ENCODE results near the gene RNF169. TPM values are rescaled to one million over a fixed set of nuclear protein-coding genes. Genes with fewer than 3 reads are reported as not detected.

The RNF169 gene
- total RNA-seq, 8 experiments from 2014 or later = 9.9 to 26.0 (median 12.8) TPM

- in situ Hi-C loops (cut with MboI; ENCODE audit: low pct_unique_long_range_greater_than_20kb in 2 of 9, low sequenced_read_pairs in 9 of 9, unreplicated experiment in 9 of 9) = no loop called here
- 64 to 100% (median 86%) methylated on average over 1 to 2 of the region's 2 CpGs for WGBS, 10 experiments
- no peaks in the 10 kb centered on the region for H3K4me1 ChIP-seq (replicated peaks in 1 of 2)
- no peak overlapping the region for H3K4me3 ChIP-seq
- no peak for ATAC-seq (replicated peaks in 6 of 8)
- no peak overlapping the region for H3K27ac ChIP-seq
Measured at GRCh38 chr11:74846770-74847169, 98.1 kb downstream of the RNF169 start.

GRCh38 chr11:74847395-74847794, 98.7 kb downstream of the RNF169 start:
- no peak overlapping the region for H3K27ac ChIP-seq
- WGBS, 10 experiments = 80 to 100% methylated on average over 1 of the region's 1 CpG; no CpG with 5 or more reads in 8 of the 10 experiments
- no peak for ATAC-seq (replicated peaks in 6 of 8)
- in situ Hi-C loops (cut with MboI; ENCODE audit: low pct_unique_long_range_greater_than_20kb in 2 of 9, low sequenced_read_pairs in 9 of 9, unreplicated experiment in 9 of 9) = no loop called here
- H3K4me3 ChIP-seq = no peak overlapping the region
- H3K4me1 ChIP-seq (replicated peaks in 1 of 2) = no peaks in the 10 kb centered on the region

- no peak for ATAC-seq (replicated peaks in 6 of 8)
- no peak overlapping the region for H3K4me3 ChIP-seq
- 67 to 100% (median 100%) methylated on average over 1 to 3 of the region's 6 CpGs; no CpG with 5 or more reads in 5 of the 10 experiments for WGBS, 10 experiments
- no peak overlapping the region for H3K27ac ChIP-seq
- H3K4me1 ChIP-seq (replicated peaks in 1 of 2) = no peaks in the 10 kb centered on the region
- in situ Hi-C loops (cut with MboI; ENCODE audit: low pct_unique_long_range_greater_than_20kb in 2 of 9, low sequenced_read_pairs in 9 of 9, unreplicated experiment in 9 of 9) = no loop called here
Measured at GRCh38 chr11:74847895-74848294, 99.2 kb downstream of the RNF169 start.

- 6 to 80% (median 59%) methylated on average over 1 to 6 of the region's 7 CpGs; no CpG with 5 or more reads in 3 of the 10 experiments for WGBS, 10 experiments
- in situ Hi-C loops (cut with MboI; ENCODE audit: low pct_unique_long_range_greater_than_20kb in 2 of 9, low sequenced_read_pairs in 9 of 9, unreplicated experiment in 9 of 9) = loop anchor here in 1 of 9 experiments (25.0 kb wide), 1 partner anchor 237 kb away; no protein-coding TSS in a partner anchor
- H3K4me1 ChIP-seq (replicated peaks in 1 of 2) = no peaks in the 10 kb centered on the region
- no peak overlapping the region for H3K4me3 ChIP-seq
- H3K27ac ChIP-seq = no peak overlapping the region
- peak in 7 of 8 experiments; percentile 36 to 94 (median 77) for ATAC-seq (replicated peaks in 6 of 8)
Measured at GRCh38 chr11:74849525-74850391, 101.1 kb downstream of the RNF169 start.

- Histone ChIP-seq H3K4me1 (replicated peaks in 1 of 2) (no peaks in the 10 kb centered on the region), H3K27ac (no peak overlapping the region), H3K4me3 (no peak overlapping the region)
- in situ Hi-C loops (cut with MboI; ENCODE audit: low pct_unique_long_range_greater_than_20kb in 2 of 9, low sequenced_read_pairs in 9 of 9, unreplicated experiment in 9 of 9) = loop anchor here in 1 of 9 experiments (25.0 kb wide), 1 partner anchor 241 kb away; no protein-coding TSS in a partner anchor
- ATAC-seq (replicated peaks in 6 of 8) = no peak
- WGBS, 10 experiments = 89 to 100% (median 92%) methylated on average over 1 to 4 of the region's 4 CpGs; no CpG with 5 or more reads in 4 of the 10 experiments
Measured at GRCh38 chr11:74853223-74853622, 104.6 kb downstream of the RNF169 start.

- Histone ChIP-seq H3K27ac (no peak overlapping the region), H3K4me1 (replicated peaks in 1 of 2) (no peaks in the 10 kb centered on the region), H3K4me3 (no peak overlapping the region)
- no peak for ATAC-seq (replicated peaks in 6 of 8)
- in situ Hi-C loops (cut with MboI; ENCODE audit: low pct_unique_long_range_greater_than_20kb in 2 of 9, low sequenced_read_pairs in 9 of 9, unreplicated experiment in 9 of 9) = loop anchor here in 1 of 9 experiments (25.0 kb wide), 1 partner anchor 248 kb away; no protein-coding TSS in a partner anchor
Measured at GRCh38 chr11:74860743-74861142, 112.1 kb downstream of the RNF169 start.

GRCh38 chr11:74863410-74863809, 114.8 kb downstream of the RNF169 start:
- Histone ChIP-seq H3K27ac (no peak overlapping the region), H3K4me1 (replicated peaks in 1 of 2) (no peaks in the 10 kb centered on the region), H3K4me3 (no peak overlapping the region)
- in situ Hi-C loops (cut with MboI; ENCODE audit: low pct_unique_long_range_greater_than_20kb in 2 of 9, low sequenced_read_pairs in 9 of 9, unreplicated experiment in 9 of 9) = loop anchor here in 1 of 9 experiments (25.0 kb wide), 1 partner anchor 251 kb away; no protein-coding TSS in a partner anchor
- no peak for ATAC-seq (replicated peaks in 6 of 8)
- 0 to 100% (median 96%) methylated on average over 1 to 2 of the region's 2 CpGs; no CpG with 5 or more reads in 4 of the 10 experiments for WGBS, 10 experiments

- in situ Hi-C loops (cut with MboI; ENCODE audit: low pct_unique_long_range_greater_than_20kb in 2 of 9, low sequenced_read_pairs in 9 of 9, unreplicated experiment in 9 of 9) = loop anchor here in 1 of 9 experiments (25.0 kb wide), 1 partner anchor 254 kb away; no protein-coding TSS in a partner anchor
- Histone ChIP-seq H3K4me3 (no peak overlapping the region), H3K27ac (no peak overlapping the region), H3K4me1 (replicated peaks in 1 of 2) (no peaks in the 10 kb centered on the region)
- ATAC-seq (replicated peaks in 6 of 8) = no peak
Measured at GRCh38 chr11:74866557-74866956, 117.9 kb downstream of the RNF169 start.

GRCh38 chr11:74870485-74870884, 121.8 kb downstream of the RNF169 start:
- ATAC-seq (replicated peaks in 6 of 8) = peak in 3 of 8 experiments; percentile 68 to 99 (median 86)
- Histone ChIP-seq H3K4me3 (no peak overlapping the region), H3K27ac (no peak overlapping the region), H3K4me1 (replicated peaks in 1 of 2) (no peaks in the 10 kb centered on the region)
- WGBS, 10 experiments = 40 to 100% (median 100%) methylated on average over 1 of the region's 1 CpG; no CpG with 5 or more reads in 7 of the 10 experiments
- in situ Hi-C loops (cut with MboI; ENCODE audit: low pct_unique_long_range_greater_than_20kb in 2 of 9, low sequenced_read_pairs in 9 of 9, unreplicated experiment in 9 of 9) = loop anchor here in 1 of 9 experiments (25.0 kb wide), 1 partner anchor 258 kb away; no protein-coding TSS in a partner anchor

- Histone ChIP-seq H3K27ac (no peak overlapping the region), H3K4me1 (replicated peaks in 1 of 2) (no peaks in the 10 kb centered on the region), H3K4me3 (no peak overlapping the region)
- WGBS, 10 experiments = 86 to 100% (median 94%) methylated on average over 1 to 2 of the region's 2 CpGs; no CpG with 5 or more reads in 4 of the 10 experiments
- ATAC-seq (replicated peaks in 6 of 8) = no peak
- in situ Hi-C loops (cut with MboI; ENCODE audit: low pct_unique_long_range_greater_than_20kb in 2 of 9, low sequenced_read_pairs in 9 of 9, unreplicated experiment in 9 of 9) = loop anchor here in 1 of 9 experiments (25.0 kb wide), 1 partner anchor 259 kb away; no protein-coding TSS in a partner anchor
Measured at GRCh38 chr11:74871037-74871436, 122.4 kb downstream of the RNF169 start.

GRCh38 chr11:74877132-74877531, 128.5 kb downstream of the RNF169 start:
- H3K4me1 ChIP-seq (replicated peaks in 1 of 2) = no peaks in the 10 kb centered on the region
- WGBS, 10 experiments = 0 to 100% (median 40%) methylated on average over 1 of the region's 1 CpG; no CpG with 5 or more reads in 5 of the 10 experiments
- in situ Hi-C loops (cut with MboI; ENCODE audit: low pct_unique_long_range_greater_than_20kb in 2 of 9, low sequenced_read_pairs in 9 of 9, unreplicated experiment in 9 of 9) = no loop called here
- no peak for ATAC-seq (replicated peaks in 6 of 8)
- H3K27ac ChIP-seq = no peak overlapping the region
- H3K4me3 ChIP-seq = no peak overlapping the region

Measured in motor neuron (in vitro differentiated cells).